K562 (cell line): ENCODE measurements around the gene CNNM4. TPM values are rescaled to one million over a fixed set of nuclear protein-coding genes. Genes with fewer than 3 reads are reported as not detected.

ENCODE experiments used
- ATAC-seq: fragments of 200-7000 bp; cut with Tn5 transposase; 3 replicates; pipeline ENCODE4 v1.9.1; 2020; ENCODE audit warnings: moderate library complexity
- BruUV-seq: library from RNA; stranded (reverse); fragments of 400-500 nt; replicated peaks from 2 replicates; lab custom pipeline; 2021; lab: Mats Ljungman, UMichigan
- CTCF ChIA-PET: fragments of 300-600 bp; formaldehyde crosslinking; extraction: SDS; loops from one replicate; lab custom pipeline; 2021; ENCODE audit warnings: low intra/inter-chr PET ratio; lab: Yijun Ruan, JAX
- POLR2A ChIA-PET: fragments of 300-600, 350-650 bp; sonication (Branson Sonifier 250); formaldehyde crosslinking; extraction: SDS; loops from one replicate; lab custom pipeline; 2021; ENCODE audit warnings: antibody characterized with exemption, inconsistent platforms; lab: Yijun Ruan, JAX
- DNase-seq, 4 experiments: peaks; one replicate each; pipeline versions ENCODE4 v3.0.0 to v3.0.0-alpha.2; 2011 to 2018; ENCODE audit warnings: low spot score in 3 of 4, mixed read lengths in 3 of 4; ENCODE audit errors: extremely low read depth in 1 of 4
- FAIRE-seq: peaks from 2 replicates; lab custom pipeline; 2011; peaks lifted over from hg19 to GRCh38; lab: Jason Lieb, UNC
- H2AFZ ChIP-seq: 2 replicates; pipeline ENCODE4 v1.6.0; 2011; ENCODE audit warnings: low read depth, low read length, control low read depth, inconsistent platforms
- H3K27ac ChIP-seq: fragments of 200-600 bp; 3 replicates; pipeline ENCODE4 v1.8.0; 2011; ENCODE audit warnings: low read depth, mild to moderate bottlenecking, control low read depth, inconsistent platforms, low read length, moderate library complexity, mixed read lengths; ENCODE audit errors: extremely low read depth
- H3K27me3 ChIP-seq, 2 experiments: fragments of 300-600 bp in 1 of 2; 2 replicates in 1 of 2; 3 replicates in 1 of 2; pipeline versions ENCODE4 v1.6.0 to v1.8.0; 2011; ENCODE audit warnings: inconsistent platforms in 2 of 2, low read length in 2 of 2, mild to moderate bottlenecking in 1 of 2, mixed read lengths in 1 of 2, moderate library complexity in 1 of 2; ENCODE audit not compliant: control insufficient read depth in 2 of 2, insufficient read depth in 2 of 2
- H3K36me3 ChIP-seq: fragments of 300-600 bp; 3 replicates; pipeline ENCODE4 v1.8.0; 2011; ENCODE audit warnings: mild to moderate bottlenecking, low read length, inconsistent platforms; ENCODE audit not compliant: control insufficient read depth, insufficient read depth
- H3K4me1 ChIP-seq, 2 experiments: fragments of 200-600 bp in 1 of 2; replicated peaks in 1 of 2; 2 replicates in 1 of 2; 3 replicates in 1 of 2; pipeline versions ENCODE4 v1.5.1 to v1.8.0; 2011; ENCODE audit warnings: inconsistent platforms in 2 of 2, low read length in 2 of 2, mild to moderate bottlenecking in 1 of 2, mixed read lengths in 1 of 2, moderate library complexity in 1 of 2; ENCODE audit not compliant: control insufficient read depth in 2 of 2, insufficient read depth in 2 of 2
- H3K4me2 ChIP-seq: 2 replicates; pipeline ENCODE4 v1.6.1; 2011; ENCODE audit warnings: low read length, control low read depth, inconsistent platforms, mixed read lengths; ENCODE audit not compliant: insufficient read depth
- H3K4me3 ChIP-seq: fragments of 200-600 bp; sonication (generic), shearing (Covaris generic); 2 replicates; pipeline ENCODE4 v1.5.1; 2016; ENCODE audit warnings: control low read depth, inconsistent platforms
- H3K79me2 ChIP-seq: fragments of 200-600 bp; 3 replicates; pipeline ENCODE4 v1.8.0; 2011; ENCODE audit warnings: low read length, inconsistent platforms; ENCODE audit not compliant: control insufficient read depth, insufficient read depth
- H3K9ac ChIP-seq, 2 experiments: 2 replicates each; pipeline versions ENCODE4 v1.6.0 to v1.6.1; 2011; ENCODE audit warnings: low read depth in 2 of 2, low read length in 2 of 2, control low read depth in 1 of 2, inconsistent platforms in 1 of 2, mild to moderate bottlenecking in 1 of 2, mixed read lengths in 1 of 2; ENCODE audit not compliant: insufficient read depth in 1 of 2
- H3K9me1 ChIP-seq: one replicate; pipeline ENCODE4 v1.6.0; 2011; ENCODE audit warnings: inconsistent platforms, mild to moderate bottlenecking, low read length, moderate library complexity; ENCODE audit not compliant: control insufficient read depth, insufficient read depth
- H3K9me3 ChIP-seq: replicated peaks from 2 replicates; pipeline ENCODE4 v1.5.1; 2011; ENCODE audit warnings: low read depth, low read length, inconsistent platforms; ENCODE audit not compliant: control insufficient read depth, insufficient read depth
- H4K20me1 ChIP-seq: replicated peaks from 2 replicates; pipeline ENCODE4 v1.6.1; 2011; ENCODE audit warnings: low read length, inconsistent platforms, mixed read lengths; ENCODE audit not compliant: control insufficient read depth, insufficient read depth
- ELF1 ChIP-seq: fragments of 200-800 bp; sonication (Bioruptor generic); IDR thresholded peaks from 2 replicates; pipeline ENCODE4 v1.6.1; 2016; ENCODE audit warnings: missing genetic modification characterization, missing compliant biosample characterization
- WGBS: fragments of 100-300 bp; shearing (Covaris generic); methylation state at CpG from one replicate; pipeline ENCODE4 v1.1.6; 2016; ENCODE audit warnings: low coverage, mixed read lengths; ENCODE audit not compliant: insufficient coverage; ENCODE audit errors: missing lambda C conversion rate; 5-methylcytosine and 5-hydroxymethylcytosine counted together
- in situ Hi-C: fragments of 300-500 bp; cut with MboI; formaldehyde crosslinking; loops from 4 replicates; pipeline ENCODE4 v1.15.0; 2018; ENCODE audit warnings: inconsistent platforms, mixed read lengths
- intact Hi-C: fragments of 100-400 bp; cut with micrococcal nuclease; formaldehyde crosslinking; loops from 2 replicates; pipeline ENCODE4 v1.14.2; 2022
- polyA plus RNA-seq, 8 experiments: library from polyadenylated mRNA; depleted of rRNA in 4 of 8; stranded (reverse) in 5 of 8; unstranded in 3 of 8; fragments of >200 nt; fragmentation: Nextera tagmentation in 2 of 8; fragmentation: Illumina TruSeq in 1 of 8; extraction: Ambion mirVana in 2 of 8; extraction: Trizol in 1 of 8; gene quantifications; 2 replicates each; pipeline versions ENCODE4 v1.2.1 to v1.2.3, GENCODE V29; 2011 to 2014; ENCODE audit warnings: inconsistent platforms in 1 of 8, missing spikeins in 1 of 8
- total RNA-seq, 7 experiments: library from RNA; depleted of rRNA in 6 of 7; stranded (reverse); fragments of >200 nt in 6 of 7; fragmentation: Illumina TruSeq in 2 of 7; extraction: Trizol in 2 of 7; gene quantifications; 2 replicates each; pipeline versions ENCODE4 v1.2.1 to v1.2.3, GENCODE V29; 2011 to 2021; ENCODE audit warnings: low replicate concordance in 1 of 7
- TF ChIP-seq, protein P1 (sequence below), 3 experiments: fragments of 200-800 bp in 1 of 3; sonication (Bioruptor generic) in 1 of 3; sonication (generic) in 1 of 3; formaldehyde crosslinking in 1 of 3; IDR thresholded peaks; 2 replicates each; pipeline versions ENCODE4 v1.6.1 to v1.8.0; 2016 to 2022; ENCODE audit warnings: mild to moderate bottlenecking in 2 of 3, missing compliant biosample characterization in 2 of 3, missing genetic modification characterization in 2 of 3, missing genetic modification reagents in 1 of 3
- TF ChIP-seq, protein P2 (sequence below), 3 experiments: IDR thresholded peaks in 2 of 3; conservative IDR thresholded peaks in 1 of 3; 2 replicates each; pipeline ENCODE4 v1.5.1; 2011 to 2012; ENCODE audit warnings: low read length in 3 of 3, mild to moderate bottlenecking in 3 of 3, control low read depth in 2 of 3, improper control_type of control experiment in 1 of 3, inconsistent platforms in 1 of 3, low read depth in 1 of 3, mixed read lengths in 1 of 3, moderate library complexity in 1 of 3; ENCODE audit not compliant: insufficient read depth in 2 of 3

CNNM4 gene
- total and polyA plus RNA-seq, 9 of the 15 experiments (the other 6 are each of a cell fraction or from before 2014, with no cell fraction given) = 0.96 to 6.3 (median 2.8) TPM

DNA sequence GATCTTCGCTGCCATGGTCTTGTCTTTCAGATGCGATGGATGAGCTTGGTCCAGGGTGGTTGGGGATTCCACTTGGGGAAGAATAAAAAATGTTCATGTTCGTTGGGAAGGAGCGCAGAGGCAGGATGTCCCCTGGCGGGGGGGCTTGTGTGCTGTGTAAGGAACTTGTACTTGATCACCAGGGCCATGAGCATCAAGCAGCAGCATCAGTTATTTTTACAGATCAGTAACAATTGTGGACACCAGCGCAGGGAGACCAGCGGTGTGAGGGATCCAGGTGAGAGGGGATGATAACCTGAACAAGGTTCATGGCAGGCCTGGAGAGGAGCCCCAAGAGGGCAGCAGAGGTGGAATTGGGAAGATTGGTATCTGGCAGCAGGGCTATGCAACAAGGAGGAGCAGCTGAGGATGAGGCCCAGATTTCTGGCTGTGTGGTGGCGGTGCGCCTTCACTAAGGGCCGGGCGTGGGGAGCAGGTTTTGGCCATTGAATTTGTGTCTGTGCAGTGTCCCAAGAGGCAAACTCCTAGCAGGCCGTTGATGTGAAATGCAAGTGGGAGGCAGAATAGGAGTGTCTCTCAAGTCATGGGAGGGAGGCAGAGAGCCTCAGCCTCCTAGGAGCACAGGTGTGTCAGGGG, 59.3 kb downstream of the CNNM4 start:
- Histone ChIP-seq H3K9me3 (no peaks in the 10 kb centered on the region), H3K36me3 (peaks cover 50% of the 10 kb centered on the region), H3K9me1 (peaks cover 21% of the 10 kb centered on the region), H3K79me2 (peaks cover 53% of the 10 kb centered on the region), H4K20me1 (peaks cover 45% of the 10 kb centered on the region), H2AFZ (no peak overlapping the region), H3K4me3 (no peak overlapping the region), H3K27me3 (no peaks in the 10 kb centered on the region), H3K4me2 (no peak overlapping the region), H3K27ac (no peak overlapping the region), H3K4me1 (peaks cover 34 to 49% of the 10 kb centered on the region in 2 experiments), H3K9ac (peak overlapping the region in 1 of 2 experiments; percentile 31; a peak in 1 of 4 replicates)
- FAIRE-seq (no peak), ATAC-seq (no peak), DNase-seq (no peak)
- in situ Hi-C loops = no loop called here
- TF ChIP-seq, protein P1, sequence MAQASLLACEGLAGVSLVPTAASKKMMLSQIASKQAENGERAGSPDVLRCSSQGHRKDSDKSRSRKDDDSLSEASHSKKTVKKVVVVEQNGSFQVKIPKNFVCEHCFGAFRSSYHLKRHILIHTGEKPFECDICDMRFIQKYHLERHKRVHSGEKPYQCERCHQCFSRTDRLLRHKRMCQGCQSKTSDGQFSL (CRISPR knock-in tag; IDR thresholded peaks at IDR 0.05) = 0 out of 2 replicates have a peak, but pooled peaks have one; percentile 32
- TF ChIP-seq, protein P1 (tag; IDR thresholded peaks at IDR 0.05) = no peak
- TF ChIP-seq ELF1 (tag) = no peak
- TF ChIP-seq, protein P2, sequence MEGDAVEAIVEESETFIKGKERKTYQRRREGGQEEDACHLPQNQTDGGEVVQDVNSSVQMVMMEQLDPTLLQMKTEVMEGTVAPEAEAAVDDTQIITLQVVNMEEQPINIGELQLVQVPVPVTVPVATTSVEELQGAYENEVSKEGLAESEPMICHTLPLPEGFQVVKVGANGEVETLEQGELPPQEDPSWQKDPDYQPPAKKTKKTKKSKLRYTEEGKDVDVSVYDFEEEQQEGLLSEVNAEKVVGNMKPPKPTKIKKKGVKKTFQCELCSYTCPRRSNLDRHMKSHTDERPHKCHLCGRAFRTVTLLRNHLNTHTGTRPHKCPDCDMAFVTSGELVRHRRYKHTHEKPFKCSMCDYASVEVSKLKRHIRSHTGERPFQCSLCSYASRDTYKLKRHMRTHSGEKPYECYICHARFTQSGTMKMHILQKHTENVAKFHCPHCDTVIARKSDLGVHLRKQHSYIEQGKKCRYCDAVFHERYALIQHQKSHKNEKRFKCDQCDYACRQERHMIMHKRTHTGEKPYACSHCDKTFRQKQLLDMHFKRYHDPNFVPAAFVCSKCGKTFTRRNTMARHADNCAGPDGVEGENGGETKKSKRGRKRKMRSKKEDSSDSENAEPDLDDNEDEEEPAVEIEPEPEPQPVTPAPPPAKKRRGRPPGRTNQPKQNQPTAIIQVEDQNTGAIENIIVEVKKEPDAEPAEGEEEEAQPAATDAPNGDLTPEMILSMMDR (IDR thresholded peaks at IDR 0.05 in 2 of 3, conservative IDR thresholded peaks at IDR 0.05 in 1 of 3; ENCODE audit: insufficient read depth in 2 of 3, low read depth in 1 of 3, low read length in 3 of 3) = 0 out of 6 replicates have a peak, but pooled peaks of 1 of the 3 experiments have one; percentile 1
- POLR2A ChIA-PET = interaction anchor here (0.6 to 1.5 kb wide), 5 partner anchors 10 to 96 kb away, joined by 3 to 5 read pairs (median 3); no protein-coding TSS in a partner anchor
- BruUV-seq = no TSS peak
- CTCF ChIA-PET = no interaction called here
- WGBS = 85% methylated on average over 12 of the region's 12 CpGs
- intact Hi-C loops = loop anchor here (5.0 kb wide), 1 partner anchor 58 kb away; the partner anchor contains the start of gene CNNM4
